Left kidney (tissue), 2 donors: ENCODE data around the gene EXOC4. TPM values are rescaled to one million over a fixed set of nuclear protein-coding genes. Genes with fewer than 3 reads are reported as not detected.

ENCODE experiments used
- DNase-seq: peaks from one replicate; pipeline ENCODE4 v3.0.0-alpha.2; 2013
- polyA plus RNA-seq: library from polyadenylated mRNA; unstranded; fragments of 120-200 nt; gene quantifications from one replicate; pipeline ENCODE4 v1.2.1, GENCODE V29; 2013; ENCODE audit not compliant: insufficient read length

The EXOC4 gene
- polyA plus RNA-seq, 1 donor, result 72.1 TPM

DNA sequence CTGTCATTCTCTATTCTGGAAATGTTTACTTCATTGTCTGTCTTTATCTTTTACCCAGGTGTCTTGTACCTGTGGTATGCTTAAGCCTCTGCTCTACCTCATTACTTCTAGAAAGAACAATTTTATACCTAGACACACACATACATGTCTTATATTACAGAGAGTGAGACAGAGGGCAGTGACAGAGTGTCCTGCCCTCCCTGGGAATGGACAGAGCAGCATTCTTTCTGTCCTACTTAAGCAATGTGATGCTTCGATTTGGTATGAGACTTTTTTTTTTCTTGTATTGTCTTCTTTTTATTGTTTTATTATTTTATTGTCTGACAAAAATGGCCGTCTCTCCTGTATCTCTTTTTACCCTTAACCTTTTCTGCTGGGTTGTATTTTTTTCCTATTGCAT lies 286.1 kb downstream of the EXOC4 start:
- no peak for DNase-seq

DNA sequence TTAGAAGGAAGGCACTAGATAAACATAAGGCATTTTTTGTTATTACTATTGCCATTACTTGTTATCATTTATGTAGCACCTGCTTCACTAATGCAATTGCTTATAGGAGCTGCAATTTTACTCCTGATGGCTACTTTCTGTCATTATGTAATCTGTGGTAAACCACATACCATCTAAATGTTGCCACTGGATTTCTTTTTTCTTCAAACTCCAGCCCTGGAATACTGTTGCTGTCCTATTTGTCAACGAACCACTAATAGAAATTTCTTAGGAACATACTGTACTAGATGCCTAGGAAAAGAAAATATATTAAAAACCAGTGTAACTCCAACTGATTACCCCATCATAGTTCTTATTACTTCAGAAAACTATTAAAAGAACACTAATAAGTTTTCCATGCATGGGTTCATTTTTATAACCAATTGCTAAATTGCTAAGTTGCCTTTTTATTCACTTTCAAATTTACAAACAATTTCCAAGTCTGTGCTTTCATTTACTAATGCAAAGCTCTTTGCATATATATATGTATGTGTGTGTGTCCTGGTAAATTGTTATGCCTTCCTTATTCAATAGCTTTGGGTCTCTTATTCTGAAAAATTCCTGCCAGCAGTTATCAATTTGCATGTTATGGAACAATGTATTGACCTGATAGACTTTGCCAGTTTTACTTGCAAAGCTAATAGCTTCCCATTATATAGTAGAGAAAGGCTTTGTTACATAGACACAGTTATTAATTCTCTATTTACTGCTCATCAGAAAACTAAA lies 287.4 kb downstream of the EXOC4 start:
- DNase-seq, result no peak

DNA sequence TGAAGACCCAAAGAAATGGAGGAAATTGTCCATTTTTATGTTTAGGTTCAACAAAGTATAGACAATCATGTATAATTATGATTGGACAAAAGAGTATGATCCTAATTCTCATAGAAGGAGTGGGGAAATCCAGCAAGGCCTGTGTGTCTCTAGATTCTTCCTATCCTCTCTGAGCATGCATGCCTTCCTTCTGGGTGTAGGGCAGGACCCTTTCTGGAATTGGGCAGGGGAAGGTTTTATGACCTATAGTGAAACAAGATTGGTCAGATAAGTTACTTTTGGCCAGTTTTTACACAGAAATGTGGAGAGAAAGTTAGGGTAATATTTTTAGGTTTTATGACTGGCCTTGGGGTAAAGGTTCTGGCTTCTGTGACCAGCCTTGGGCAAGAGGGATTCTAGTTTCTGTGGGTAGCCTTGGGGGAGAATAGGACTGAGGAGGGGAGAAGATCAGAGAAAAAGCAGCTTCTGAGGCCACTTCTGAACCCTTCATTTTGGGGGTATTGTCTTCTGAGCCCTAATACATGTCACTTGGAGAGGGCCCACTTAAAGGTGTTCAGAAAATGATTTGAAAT lies 289.4 kb downstream of the EXOC4 start:
- DNase-seq, result no peak

DNA sequence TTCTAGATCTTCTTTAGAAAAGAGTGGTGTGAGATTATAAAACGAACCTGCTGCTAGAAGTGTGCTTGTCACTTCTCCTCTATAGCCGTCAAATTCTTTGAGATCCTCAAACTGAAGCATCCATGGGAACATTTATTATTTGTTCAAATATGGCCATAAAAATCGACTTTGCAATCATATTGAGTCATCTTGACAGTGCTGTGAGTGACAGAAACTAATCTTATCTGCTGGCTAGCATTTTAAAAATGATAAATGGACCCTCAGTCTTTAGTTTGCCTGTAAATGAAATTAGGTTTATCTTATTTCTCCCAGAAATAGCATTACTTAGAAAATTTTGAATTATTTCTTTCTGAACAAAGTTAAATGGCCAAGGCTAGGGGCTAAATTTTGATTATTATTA lies 290.8 kb downstream of the EXOC4 start:
- no peak for DNase-seq

DNA sequence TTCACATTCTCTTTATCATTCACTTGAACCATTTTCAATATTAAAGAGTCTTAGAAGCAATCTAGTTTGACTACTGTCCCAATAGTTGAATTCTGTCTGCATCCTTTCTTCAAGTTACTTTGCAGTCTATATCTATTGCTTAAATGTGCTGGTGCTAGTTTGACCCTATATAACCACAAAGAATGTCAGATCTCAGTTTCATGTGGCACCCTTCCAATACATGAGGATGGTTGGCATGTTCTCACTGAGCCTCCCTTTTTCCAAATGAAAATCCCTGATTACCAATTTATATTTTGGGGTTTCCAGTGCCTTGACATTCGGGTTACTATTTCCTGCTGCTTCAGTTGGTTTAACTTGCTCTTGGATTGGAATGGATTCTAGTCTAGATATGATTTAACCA lies 292.7 kb downstream of the EXOC4 start:
- no peak for DNase-seq

DNA sequence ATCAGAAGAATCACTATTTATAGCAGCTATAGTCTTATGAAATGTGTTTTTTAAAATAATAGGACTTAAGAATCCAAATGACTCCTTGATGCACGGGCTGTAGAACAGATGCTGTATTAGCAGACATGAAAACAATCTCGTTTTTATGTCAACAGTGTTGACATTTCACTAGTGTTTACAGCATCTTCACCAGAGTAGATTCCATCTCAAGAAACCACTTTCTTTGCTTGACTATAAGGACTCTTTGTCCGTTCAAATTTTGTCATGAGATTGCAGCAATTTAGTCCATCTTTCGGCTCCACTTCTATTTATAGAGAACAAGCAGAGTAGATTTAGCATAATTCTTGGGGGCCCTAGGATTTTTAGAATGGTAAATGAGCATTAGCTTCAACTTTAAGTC lies 295.1 kb downstream of the EXOC4 start:
- no peak for DNase-seq

DNA sequence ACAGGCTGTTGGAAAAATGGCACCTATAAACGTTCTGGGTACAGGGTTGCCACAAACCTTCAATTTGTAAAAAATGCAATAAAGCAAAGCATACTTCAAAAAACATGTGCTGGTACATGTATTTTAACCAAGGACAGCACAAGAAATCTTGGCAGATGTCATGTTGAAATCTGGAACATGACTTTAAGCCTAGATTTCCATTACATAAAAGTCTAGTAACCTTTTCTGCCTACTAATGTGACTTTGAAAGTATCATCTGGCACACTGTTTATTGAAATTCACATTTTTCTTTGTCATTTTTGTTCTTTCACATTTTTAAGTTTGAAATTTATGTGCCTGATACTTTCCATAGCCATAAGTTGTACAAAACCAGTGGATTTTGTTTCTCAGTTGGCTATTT lies 296.8 kb downstream of the EXOC4 start:
- no peak for DNase-seq

DNA sequence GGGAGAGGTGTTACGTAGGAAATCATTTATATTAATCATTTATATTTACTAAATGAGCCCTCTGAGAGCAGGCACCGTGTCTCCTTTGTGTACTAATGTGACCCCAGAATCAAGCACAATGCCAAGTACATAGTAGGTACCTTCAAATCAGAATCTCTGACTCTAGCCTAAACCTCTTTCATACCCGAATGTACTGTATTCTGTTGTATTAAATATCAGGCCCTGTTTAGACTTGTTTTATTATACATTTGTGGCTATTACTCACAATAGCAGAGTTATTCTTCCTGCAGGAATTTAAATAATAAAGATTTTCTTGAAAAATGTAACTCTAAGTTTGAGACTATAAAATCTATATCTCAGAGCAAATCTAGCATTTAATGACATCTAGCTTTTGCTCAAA lies 297.3 kb downstream of the EXOC4 start:
- no peak for DNase-seq

DNA sequence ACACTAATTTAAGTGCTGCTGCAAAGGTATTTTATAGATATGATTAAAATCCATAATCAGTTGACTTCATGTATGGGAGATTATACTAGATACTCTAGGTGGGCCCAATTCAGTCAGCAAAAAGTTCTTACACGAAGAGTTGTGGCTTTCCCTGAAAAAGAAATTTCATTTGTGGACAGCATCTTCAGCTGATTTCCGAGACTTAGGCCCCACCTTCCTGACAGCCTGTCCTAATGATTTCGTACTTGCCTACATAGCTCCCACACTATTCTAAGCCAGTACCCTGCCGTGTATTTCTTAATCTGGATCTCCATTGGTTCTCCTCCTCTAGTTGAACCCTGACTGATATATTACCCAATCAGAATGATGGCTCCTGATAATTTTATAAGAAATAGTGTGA lies 297.9 kb downstream of the EXOC4 start:
- DNase-seq, result no peak

DNA sequence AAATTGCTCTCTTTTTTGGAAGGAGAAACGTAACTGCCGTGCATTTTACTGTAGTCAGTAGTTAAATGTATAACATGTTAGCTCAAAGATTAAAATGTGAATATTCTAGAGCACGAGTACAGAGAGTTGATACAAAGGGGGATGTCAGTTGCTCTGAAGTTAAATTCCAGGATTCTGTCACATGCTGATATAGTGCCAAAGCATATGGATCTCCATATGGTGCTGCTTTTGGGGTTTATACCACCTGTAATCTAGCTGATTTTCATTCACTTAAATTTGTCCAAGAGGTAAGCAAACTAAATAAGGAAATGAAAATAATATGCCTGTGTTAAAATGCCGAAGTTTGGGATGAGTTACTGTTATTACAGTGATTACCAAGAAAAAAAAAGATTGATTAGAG lies 298.6 kb downstream of the EXOC4 start:
- DNase-seq, result no peak

DNA sequence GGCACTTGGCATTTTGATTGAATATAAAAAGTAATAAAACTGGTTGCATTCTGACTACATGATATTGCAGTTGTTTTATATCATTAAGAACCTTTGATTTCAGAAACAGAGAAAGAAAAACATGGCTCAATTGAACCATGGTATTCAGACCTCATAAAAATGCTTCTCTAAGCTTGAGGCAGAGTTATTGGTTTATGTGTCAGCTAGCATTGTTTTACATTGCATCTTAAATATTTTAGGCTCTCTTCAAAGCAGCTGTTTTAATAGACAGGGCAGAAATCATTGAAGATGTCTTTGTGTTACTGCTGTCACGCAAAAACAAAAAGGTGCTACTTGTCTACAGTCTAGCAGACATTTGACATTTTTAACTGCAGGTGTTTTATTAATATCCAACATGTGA lies 299.2 kb downstream of the EXOC4 start:
- DNase-seq, result no peak

DNA sequence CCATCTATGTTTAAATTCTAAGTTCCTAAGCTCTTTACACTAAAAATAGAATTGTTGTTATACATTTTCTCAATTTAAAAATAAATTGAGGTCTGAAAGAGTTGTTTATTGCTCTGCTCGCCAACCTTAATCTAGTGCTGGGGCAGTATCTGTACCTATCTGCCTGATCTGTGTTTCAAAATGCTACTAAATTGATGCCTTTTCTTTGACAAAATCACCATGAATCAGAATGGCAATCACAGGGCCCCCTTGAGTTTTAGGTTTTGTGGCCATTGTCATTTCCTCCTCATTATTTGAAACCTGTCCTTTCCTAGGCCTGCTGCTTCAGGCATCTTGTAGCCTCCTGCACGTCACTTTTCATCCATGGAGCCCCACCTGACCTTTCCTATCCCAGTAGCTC lies 301.5 kb downstream of the EXOC4 start:
- DNase-seq, result no peak

DNA sequence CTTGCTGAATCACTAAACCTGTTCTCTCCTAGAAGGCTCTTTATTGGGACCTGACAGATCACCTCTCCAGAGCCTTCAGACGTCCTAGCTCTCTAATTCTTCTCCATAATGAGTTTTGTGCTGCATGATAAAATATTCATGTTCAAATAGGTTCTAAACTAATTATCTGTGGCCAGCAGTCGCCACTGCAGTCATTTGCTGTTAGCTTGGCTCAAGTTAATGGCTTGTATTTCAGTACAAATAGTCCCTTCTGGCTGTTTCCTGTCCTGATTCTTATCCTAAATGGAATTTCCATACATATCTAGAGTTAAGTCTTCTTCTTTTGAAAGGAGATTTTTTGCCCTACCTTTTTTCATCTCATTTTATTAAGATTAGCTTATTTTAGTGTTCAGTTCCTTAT lies 303.2 kb downstream of the EXOC4 start:
- DNase-seq, result no peak

DNA sequence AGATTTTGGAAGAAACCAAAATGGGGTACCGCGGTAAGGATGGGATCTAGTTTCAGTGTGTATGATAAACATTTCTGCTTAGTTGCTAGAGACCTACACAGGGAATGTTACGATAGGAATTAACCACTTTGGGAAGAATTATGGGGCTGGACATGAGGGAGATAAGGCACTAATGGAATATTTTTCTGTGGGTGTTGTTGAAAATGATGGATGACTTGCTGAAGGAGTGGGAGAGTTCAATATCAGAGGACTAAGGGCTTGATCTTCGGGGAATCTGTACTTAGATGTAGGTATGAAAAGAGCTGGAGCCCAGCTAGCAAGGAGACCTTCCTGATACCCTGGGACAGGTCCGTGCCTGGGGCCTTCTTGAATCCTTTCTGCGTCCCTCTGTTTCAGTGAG lies 303.7 kb downstream of the EXOC4 start:
- no peak for DNase-seq

DNA sequence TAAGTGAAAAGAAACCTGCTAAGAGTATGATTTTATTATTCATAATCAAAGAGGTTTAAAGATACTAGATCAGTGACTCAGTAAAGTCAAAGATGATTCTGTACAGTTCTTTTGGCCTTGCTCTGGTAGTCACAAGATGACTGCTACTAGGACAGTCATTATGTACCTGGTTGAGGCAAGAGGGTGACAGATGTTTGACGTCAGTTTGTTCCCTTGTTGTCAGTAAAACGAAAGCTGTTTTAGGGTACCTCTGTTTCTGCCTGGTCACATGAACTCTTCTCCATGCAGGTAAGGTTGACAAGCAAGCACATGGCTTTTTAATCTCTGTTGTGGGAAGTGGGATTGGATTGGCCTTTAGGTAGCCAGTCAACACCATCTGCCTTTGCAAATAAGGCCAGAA lies 308.0 kb downstream of the EXOC4 start:
- DNase-seq, result no peak

DNA sequence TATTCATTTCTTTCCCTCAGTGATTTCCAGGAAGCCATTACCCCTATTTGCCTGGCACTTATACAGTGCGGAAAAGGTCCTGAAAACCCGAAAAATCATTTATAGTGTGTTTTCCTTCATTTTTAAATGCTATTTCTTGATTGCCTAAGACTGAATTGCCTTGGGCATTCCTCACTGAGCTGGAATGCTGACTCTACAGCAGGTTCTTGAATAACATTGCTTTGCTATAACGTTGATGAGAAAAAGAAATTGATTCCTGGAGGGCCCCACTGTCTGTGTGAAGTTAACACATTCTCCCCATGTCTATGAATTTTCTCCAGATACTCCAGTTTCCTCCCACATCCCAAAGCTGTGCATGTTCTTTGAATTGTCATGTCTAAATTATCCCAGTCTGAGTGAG lies 308.5 kb downstream of the EXOC4 start:
- no peak for DNase-seq

DNA sequence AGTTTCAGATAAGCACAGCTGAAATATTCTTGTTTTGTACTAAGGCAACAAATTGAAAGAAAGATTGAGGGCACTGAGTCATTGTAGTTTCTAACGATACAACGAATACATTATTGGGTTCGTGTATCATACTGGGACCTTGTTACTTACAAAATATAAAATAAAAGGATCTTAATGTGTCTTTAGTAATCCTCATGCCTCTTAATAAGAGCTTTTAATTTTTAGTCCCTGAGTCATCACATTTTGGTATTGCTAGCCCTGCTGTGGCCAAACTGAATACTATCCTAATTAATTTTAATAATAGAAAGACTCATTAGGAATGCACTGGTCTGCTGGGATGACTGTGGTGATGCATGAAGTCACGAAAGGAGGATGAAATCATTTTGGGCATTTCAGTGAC lies 309.7 kb downstream of the EXOC4 start:
- DNase-seq, result no peak

DNA sequence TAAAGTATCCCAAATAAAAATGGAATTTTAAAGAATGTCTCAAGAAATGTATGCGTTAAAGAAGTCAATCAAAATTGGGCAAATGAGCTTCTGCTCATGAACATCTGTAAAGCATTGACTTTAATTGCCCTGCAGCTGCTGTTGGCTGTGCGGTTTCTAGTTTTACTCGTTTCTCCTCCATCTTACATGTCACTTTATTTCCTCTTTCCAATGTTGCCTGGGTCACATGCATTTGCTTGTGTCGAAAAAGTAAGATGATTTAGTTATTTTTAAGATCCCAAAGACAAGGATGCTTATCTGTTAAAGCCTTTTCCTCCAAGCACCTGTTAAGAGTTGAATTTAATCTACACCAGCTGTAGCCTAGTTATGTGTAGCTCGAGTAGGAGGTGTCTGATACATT lies 310.4 kb downstream of the EXOC4 start:
- DNase-seq, result no peak

DNA sequence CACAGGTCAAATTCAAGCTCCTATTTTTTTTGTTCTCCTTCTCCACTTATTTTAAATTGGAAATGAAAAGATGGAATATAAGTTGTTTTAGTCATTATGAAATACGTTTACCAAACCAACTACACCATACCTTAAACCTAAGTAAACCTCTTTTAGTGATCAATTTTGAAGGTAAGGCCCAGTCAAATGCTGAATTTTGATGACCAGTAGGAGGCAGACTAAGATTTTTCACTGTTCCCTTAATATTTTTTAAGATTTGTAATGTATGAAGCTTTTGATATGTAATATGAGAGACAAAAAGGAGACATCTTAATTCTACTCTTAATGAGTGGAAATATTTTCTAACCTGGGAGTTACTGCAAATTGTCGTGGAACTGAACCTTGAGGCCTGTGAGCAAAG lies 311.6 kb downstream of the EXOC4 start:
- no peak for DNase-seq

DNA sequence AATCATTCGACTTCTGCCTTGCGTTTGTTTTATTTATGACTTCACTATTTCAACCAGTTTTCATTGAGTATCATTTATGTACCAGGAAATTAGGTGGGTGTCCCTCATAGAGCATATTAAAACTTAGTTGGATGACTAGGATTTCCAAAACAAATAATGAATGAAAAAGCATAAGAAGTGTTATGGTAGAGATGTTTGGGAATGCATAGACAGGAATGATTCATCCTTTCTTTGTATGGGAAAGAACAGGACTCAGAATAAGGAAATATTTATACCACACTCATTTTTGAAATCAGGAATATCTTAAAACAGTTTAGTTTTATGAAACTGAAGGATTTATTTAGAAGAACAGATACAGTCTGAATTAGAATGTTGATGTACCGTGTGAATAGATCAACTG lies 315.7 kb downstream of the EXOC4 start:
- DNase-seq, result no peak

DNA sequence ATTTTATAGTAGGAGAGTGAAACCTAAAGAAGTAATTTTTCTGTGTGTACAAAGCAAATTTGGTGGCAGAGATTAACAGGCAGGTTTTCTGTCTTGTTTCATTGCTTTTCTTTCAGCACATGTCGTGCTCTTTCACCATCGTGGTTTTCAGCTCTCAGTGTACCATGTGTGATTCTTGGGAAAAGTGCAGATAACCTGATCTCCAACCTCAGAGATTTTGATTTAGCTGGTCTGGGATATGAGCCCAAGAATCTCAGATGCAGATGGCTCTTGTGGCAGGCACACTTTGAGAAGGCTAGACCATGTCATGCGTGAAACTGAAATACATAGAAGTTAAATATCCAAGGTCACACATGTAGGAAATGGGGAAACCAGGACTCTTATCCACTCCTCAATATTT lies 317.4 kb downstream of the EXOC4 start:
- DNase-seq, result no peak

DNA sequence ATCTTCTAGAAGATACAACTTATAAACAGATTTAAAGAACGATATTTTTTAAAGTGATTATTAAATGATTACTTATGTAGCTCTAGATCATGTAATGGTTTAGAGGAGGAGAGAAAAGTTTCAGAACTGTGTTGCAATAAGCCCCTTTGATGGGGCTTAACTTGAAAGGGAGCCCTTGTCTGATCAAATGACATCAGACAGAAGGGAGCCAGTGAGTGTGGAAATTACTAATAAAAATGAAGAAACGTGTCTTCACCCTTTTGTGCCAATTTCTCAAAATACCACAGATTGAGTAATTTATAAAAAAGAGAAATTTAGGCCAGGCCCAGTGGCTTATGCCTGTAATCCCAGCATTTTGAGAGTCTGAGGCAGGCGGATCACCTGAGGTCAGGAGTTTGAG lies 318.2 kb downstream of the EXOC4 start:
- DNase-seq, result no peak

DNA sequence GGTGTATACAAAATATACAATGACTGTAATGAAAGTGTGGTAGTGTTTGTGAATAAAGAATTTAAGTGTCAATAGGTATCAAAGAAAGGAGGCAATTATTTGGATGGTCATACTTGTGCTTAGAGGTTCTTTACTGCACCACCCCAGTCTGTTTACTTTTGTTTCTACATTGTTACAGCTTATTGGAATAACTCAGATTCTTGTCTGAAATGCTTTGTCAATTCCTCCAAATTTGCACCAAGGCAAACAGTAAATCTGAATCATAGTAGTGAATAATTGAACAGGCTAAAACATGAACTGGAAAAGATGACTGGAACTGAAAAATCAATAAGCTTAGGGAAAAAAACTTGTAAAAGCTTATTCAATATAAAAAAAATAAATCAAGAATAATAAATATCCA lies 319.2 kb downstream of the EXOC4 start:
- DNase-seq, result no peak

DNA sequence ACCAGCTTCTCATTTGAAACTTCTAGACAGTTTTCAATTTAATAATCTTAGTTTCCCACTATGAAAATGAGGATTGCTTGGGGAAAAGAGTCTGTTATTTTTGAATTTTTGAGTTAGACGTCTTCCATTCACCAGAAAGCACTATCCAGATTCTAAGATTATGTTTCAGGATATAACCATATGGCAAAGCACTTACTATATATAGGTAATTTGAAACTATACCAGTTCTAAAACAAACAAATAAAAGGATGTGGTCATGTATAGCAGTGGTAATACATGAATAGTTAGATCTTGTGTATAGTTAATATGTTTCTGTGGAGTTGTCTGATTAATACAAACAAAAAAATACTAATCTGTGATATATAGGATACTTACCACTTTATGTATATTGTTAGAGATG lies 320.0 kb downstream of the EXOC4 start:
- no peak for DNase-seq
